Melanocyte of skin (primary cell): ENCODE results near the gene CLDN4. TPM values are rescaled to one million over a fixed set of nuclear protein-coding genes. Genes with fewer than 3 reads are reported as not detected.

Experiments used
- total RNA-seq, 2 donors: library from RNA; depleted of rRNA; stranded (reverse); fragments of >200 nt; gene quantifications; 2 replicates each; pipeline ENCODE4 v1.2.3, GENCODE V29; 2012

The CLDN4 gene, protein sequence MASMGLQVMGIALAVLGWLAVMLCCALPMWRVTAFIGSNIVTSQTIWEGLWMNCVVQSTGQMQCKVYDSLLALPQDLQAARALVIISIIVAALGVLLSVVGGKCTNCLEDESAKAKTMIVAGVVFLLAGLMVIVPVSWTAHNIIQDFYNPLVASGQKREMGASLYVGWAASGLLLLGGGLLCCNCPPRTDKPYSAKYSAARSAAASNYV
- total RNA-seq: under 1 TPM in 1 of 2 donors, not detected in 1; under 0.01 TPM

GRCh38 chr7:73830681-73831583 lies at the start of gene CLDN4:
Gene CLDN4 (plus strand): TSS chr7:73830996. CDS start chr7:73831202, 206 bp downstream.

DNA sequence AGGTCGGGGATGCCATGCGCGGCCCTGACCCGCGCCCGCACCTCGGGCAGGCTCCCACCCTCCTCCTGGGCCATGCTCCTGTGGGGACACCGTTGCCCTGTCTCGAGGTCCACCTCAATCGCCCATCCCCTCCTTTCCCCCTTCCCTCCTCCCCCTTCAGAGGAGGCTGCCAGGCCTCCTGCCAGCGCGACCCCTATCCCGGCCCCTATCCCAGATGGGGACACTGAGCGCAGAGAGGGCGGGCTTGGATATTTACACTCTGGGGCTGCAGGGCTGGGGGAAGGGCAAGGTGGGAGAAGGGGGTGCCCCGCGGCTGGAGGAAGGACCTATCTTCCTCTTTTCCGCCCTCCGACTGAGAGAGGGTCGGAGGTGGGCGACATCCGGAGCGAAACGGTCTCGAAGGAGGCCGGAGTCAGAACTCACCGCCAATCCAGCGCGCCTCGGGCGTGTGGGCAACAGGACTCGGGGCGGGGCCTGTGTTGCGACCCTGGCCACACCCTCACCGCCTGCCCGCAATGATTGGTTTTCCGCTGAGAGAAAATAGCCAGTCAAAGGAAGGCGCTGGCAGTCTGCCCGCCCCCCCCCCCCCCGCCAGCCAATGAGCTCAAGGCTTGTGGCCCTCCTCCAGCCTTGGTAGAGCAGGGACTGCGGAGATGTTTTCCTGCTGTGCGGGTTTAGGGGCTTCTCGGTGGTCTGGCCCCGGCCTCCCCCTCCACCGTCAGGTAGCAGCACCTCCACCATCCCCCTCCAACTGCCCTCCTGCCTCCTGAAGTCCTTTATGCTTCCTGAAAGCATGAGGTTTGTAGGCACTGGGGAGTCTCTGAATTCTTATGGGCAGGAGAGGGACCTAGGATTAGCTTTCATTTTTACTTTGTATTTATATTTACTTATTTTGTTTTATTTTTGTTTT lies 11.5 kb downstream of the CLDN4 start, which contains the start of gene METTL27:
METTL27 (minus strand) TSS at position 450 of the 910 bp plus-strand sequence; CDS start at position 74, 376 bp downstream.

GRCh38 chr7:73860859-73861258 lies 30.1 kb downstream of the CLDN4 start, which contains the start of gene TMEM270:
Gene TMEM270 (plus strand): TSS chr7:73861159. CDS start chr7:73861195, 36 bp downstream.

Other genes with a start within 250 kb of the CLDN4 start
- not detected for gene MLXIPL, start 206.5 kb upstream of the CLDN4 start, total RNA-seq
- gene VPS37D, start 163.2 kb upstream of the CLDN4 start, total RNA-seq: 1 to 10 TPM; 3.3 to 3.4 TPM
- 1 to 10 TPM; 2.8 to 3.7 TPM for gene DNAJC30, start 147.5 kb upstream of the CLDN4 start, total RNA-seq
- 10 to 100 TPM; 40.3 to 53.3 TPM for gene BUD23, start 147.4 kb upstream of the CLDN4 start, total RNA-seq
- 1 to 10 TPM; 3.8 to 7.0 TPM for gene STX1A, start 111.3 kb upstream of the CLDN4 start, total RNA-seq
- gene ABHD11, start 92.2 kb upstream of the CLDN4 start, total RNA-seq: 10 to 100 TPM in 1 of 2 donors, 1 to 10 TPM in 1; 10.0 to 20.0 TPM
- not detected for gene CLDN3, start 60.7 kb upstream of the CLDN4 start, total RNA-seq
- gene METTL27, start 11.5 kb downstream of the CLDN4 start, total RNA-seq: 1 to 10 TPM in 1 of 2 donors, not detected in 1; 5.0 TPM
- under 1 TPM in 1 of 2 donors, not detected in 1; 0.33 TPM for gene TMEM270, start 30.2 kb downstream of the CLDN4 start, total RNA-seq
- not detected for gene ELN, start 197.2 kb downstream of the CLDN4 start, total RNA-seq